Hepatocyte (in vitro differentiated cells): ENCODE measurements around the gene F13A1.

Experiments
- EZH2phosphoT487 ChIP-seq: fragments of 200-600 bp; sonication (generic); IDR thresholded peaks from one replicate; pipeline ENCODE4 v1.6.1; 2018; ENCODE audit warnings: antibody characterized with exemption, mild to moderate bottlenecking, low read depth, moderate library complexity; ENCODE audit not compliant: unreplicated experiment, severe bottlenecking
- TF ChIP-seq, protein P1 (sequence below): fragments of 200-600 bp; sonication (generic); IDR thresholded peaks from 2 replicates; pipeline ENCODE4 v1.5.1; 2016; ENCODE audit warnings: antibody characterized with exemption, mild to moderate bottlenecking; ENCODE audit not compliant: poor library complexity

DNA sequence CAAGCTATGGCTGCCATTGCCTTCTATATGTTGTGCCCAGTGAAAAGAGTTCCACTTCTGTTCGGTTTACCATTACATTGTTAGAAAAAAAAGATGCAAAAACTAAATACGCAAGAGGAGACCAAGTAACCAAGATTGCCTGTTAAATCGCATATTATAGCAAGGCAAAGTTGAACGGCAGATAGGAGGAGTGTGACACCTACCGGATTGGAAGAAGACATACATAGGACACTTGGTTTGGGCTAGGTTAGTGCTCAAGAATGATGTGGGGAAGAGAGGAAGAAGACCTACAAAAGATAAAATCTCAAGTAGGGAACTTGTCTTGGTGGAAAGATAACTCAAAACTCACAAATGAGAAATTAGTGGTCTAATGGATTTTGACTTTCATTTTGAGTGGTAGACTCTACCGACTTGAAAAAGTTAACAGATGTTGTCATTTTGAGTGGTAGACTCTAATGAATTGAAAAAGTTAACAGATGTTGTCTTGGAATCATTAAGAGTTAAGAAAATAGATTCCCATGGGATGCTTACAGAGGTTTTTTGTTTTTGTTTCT is 95.5 kb downstream of the F13A1 start:
- TF ChIP-seq, protein P1, sequence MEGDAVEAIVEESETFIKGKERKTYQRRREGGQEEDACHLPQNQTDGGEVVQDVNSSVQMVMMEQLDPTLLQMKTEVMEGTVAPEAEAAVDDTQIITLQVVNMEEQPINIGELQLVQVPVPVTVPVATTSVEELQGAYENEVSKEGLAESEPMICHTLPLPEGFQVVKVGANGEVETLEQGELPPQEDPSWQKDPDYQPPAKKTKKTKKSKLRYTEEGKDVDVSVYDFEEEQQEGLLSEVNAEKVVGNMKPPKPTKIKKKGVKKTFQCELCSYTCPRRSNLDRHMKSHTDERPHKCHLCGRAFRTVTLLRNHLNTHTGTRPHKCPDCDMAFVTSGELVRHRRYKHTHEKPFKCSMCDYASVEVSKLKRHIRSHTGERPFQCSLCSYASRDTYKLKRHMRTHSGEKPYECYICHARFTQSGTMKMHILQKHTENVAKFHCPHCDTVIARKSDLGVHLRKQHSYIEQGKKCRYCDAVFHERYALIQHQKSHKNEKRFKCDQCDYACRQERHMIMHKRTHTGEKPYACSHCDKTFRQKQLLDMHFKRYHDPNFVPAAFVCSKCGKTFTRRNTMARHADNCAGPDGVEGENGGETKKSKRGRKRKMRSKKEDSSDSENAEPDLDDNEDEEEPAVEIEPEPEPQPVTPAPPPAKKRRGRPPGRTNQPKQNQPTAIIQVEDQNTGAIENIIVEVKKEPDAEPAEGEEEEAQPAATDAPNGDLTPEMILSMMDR = no peak
- no peak for TF ChIP-seq EZH2phosphoT487
